GM12891 (cell line): Measurements from ENCODE around the gene RBM4B.
A peak's percentile ranks its signal among the peaks of the same experiment; 100 is the strongest.
"Not testable (repeated sequence)": the region's sequence is repeated elsewhere in the genome, so short reads cannot be mapped to it uniquely, and the experiment has no call there.

Source experiments
- DNase-seq: peaks from one replicate; pipeline ENCODE4 v3.0.0; 2011; ENCODE audit warnings: low spot score; ENCODE audit not compliant: insufficient read length
- FAIRE-seq: peaks from 2 replicates; lab custom pipeline; 2011; peaks lifted over from hg19 to GRCh38; lab: Jason Lieb, UNC
- PAX5 ChIP-seq: IDR thresholded peaks from 2 replicates; pipeline ENCODE4 v1.6.1; 2011; ENCODE audit warnings: low read length, moderate library complexity, mild to moderate bottlenecking; ENCODE audit not compliant: insufficient read depth, severe bottlenecking
- POLR2A ChIP-seq: IDR thresholded peaks from 2 replicates; pipeline ENCODE4 v1.6.1; 2011; ENCODE audit warnings: low read depth, low read length, control low read depth
- POLR2AphosphoS5 ChIP-seq: IDR thresholded peaks from 2 replicates; pipeline ENCODE4 v1.6.1; 2011; ENCODE audit warnings: low read depth, low read length, control low read depth
- POU2F2 ChIP-seq: IDR thresholded peaks from 2 replicates; pipeline ENCODE4 v1.6.1; 2011; ENCODE audit warnings: low read depth, mild to moderate bottlenecking, control low read depth, low read length, moderate library complexity
- SPI1 ChIP-seq: IDR thresholded peaks from 2 replicates; pipeline ENCODE4 v1.6.1; 2011; ENCODE audit warnings: low read depth, low read length, control low read depth
- TAF1 ChIP-seq: IDR thresholded peaks from 2 replicates; pipeline ENCODE4 v1.6.1; 2011; ENCODE audit warnings: low read depth, low read length, control low read depth

Gene RBM4B

DNA sequence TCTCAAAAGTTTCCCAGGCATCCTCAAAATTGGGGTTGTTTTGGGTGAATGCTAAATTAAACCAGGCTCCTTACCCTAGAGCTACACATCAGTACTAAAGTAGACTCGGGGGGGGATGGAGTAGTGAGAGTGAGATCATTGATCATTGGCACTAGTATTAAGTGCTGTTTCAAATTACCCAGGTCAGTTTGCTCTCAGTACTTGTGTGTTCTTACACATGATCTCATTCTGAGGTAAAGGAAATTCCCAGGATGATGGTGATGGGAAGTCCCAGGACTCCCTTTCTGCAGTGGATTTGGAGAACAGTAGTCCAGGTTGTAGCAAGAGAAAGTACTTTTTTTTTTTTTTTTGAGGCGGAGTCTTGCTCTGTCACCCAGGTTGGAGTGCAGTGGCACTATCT lies 26.7 kb downstream of the RBM4B start:
- no peak for FAIRE-seq
- TF ChIP-seq TAF1 (no peak), POU2F2 (no peak), POLR2A (peak; percentile 45; the same call in 1 of the 2 replicates)
- no peak for DNase-seq

DNA sequence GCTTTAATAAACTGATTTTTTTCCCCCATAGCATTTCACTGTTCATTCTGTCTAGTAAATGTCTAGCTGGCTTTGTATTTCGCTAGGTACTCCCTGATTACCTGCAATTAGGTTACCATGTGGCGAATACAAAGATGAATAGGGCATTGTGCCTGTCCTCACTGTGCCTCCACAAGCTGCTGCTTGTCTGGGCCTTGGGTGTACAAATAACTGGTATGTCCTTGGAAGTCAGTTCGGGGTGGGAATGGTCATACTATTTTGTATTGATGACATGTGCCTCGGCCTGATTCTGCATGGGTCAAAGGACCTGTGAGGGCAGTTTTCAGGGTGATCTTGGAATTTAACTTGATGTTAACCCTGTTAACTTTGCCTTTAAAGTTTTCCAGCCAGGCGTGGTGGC lies 27.8 kb downstream of the RBM4B start:
- no peak for DNase-seq
- no peak for FAIRE-seq
- no peak for TF ChIP-seq POLR2A
- TF ChIP-seq POLR2AphosphoS5: no peak; the same call in 1 of the 2 replicates
- TF ChIP-seq SPI1: no peak
- no peak for TF ChIP-seq PAX5
- no peak for TF ChIP-seq TAF1
- TF ChIP-seq POU2F2: no peak

DNA sequence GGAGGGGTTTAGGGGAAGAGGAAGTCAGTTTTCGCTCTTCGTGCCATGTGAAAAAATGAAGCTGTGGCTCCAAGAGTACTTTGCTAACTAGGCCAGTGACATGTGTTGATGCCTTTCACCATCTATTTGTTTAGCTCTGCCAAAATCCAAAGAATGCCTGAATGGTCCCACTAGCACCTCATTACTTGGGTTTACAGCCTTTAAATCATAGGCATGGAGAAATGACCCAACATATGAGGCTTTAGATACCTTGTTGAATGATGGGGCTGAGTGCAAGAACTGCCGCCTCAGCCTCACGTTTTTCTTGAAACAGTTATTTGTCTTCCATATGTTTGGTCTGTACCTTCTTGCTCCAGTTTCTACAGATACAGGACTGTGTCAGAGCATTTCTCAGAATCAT lies 30.9 kb downstream of the RBM4B start:
- no peak for DNase-seq
- FAIRE-seq: no peak
- TF ChIP-seq PAX5 (no peak), POLR2A (0 out of 2 replicates have a peak, but pooled peaks have one; percentile 32)

- FAIRE-seq (no peak), DNase-seq (no peak)
- TF ChIP-seq PAX5 (no peak), POU2F2 (no peak), TAF1 (no peak), SPI1 (no peak), POLR2A (no peak; the same call in 1 of the 2 replicates), POLR2AphosphoS5 (no peak)
These were observed 33.8 kb downstream of the RBM4B start for GRCh38 chr11:66643745-66644437.

DNA sequence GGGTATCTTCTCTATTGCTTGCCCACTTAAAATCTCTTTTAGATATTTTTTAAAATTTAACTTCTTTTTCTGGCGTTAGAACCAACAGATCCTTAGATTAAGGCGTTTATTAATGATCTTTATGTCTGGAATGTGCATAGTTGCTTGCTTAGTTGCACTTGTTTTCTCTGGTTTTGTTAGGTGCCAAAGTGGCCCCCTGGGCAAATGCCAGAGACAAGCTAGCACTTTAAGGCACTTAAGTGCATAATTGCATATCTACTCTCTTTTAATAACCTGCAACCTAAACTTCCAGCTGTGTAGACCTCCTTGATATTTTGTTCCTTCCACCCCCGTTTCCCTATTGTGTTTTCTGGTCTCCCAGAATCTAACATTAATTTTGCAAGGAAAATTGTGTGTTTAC lies 35.9 kb downstream of the RBM4B start:
- TF ChIP-seq POLR2A (no peak), TAF1 (no peak), POU2F2 (no peak)
- no peak for DNase-seq
- FAIRE-seq: no peak

GRCh38 chr11:66639814-66640340 lies 37.8 kb downstream of the RBM4B start:
- not testable (repeated sequence) for FAIRE-seq

GRCh38 chr11:66639066-66639813 lies 38.4 kb downstream of the RBM4B start:
- FAIRE-seq (peak; percentile 61), DNase-seq (no peak)

More at GRCh38 chr11:66639814-66640340, 37.8 kb downstream of the RBM4B start:
- not testable (repeated sequence) for DNase-seq

DNA sequence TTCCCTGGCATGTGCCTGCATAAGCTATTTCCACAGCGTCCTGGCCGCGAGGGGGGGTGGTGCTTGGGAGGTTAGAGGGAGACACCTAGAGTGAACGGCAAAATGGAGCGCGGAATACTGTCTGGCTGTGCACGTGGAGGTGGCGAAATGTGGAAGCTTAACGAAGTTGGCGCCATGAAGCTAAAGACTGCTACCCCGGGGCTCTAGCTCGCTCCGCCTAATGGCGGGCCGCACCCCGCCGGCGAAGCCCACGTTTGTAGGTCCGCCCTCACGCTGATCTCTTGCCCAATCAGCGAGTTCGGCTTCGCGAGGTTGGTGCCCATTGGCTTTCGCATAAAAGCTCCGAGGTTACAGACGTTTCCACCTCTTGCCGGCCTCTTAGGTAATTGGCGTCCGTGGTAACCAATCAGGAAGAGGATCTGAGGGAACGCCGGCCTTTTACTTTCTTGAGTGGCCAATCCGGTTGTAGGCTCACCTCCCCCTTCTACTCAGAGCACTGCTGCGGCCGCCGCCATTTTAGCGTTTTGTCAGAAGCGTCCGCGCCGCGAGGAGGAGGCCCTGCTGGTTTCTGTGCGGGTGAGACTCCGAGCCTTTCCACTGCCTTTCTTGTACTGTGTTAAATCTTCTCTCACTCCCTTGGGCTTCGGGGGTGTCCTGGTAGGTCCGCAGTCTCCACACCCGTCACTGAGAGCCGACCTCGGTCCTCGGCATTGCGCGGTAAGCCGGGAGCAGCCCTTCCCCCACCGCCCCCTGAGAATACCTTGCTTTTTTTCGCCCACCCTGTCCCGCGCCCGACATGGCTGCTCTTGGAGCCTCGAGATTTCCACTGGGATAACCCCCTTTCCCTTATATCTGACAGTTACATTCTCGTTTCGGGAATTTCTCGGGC lies 39.3 kb downstream of the RBM4B start, which contains the start of gene RBM4:
TSS of gene RBM4 (plus strand) at position 527 of the 889 bp plus-strand sequence. CDS start 1,009 bp downstream, outside the sequence.
- peak; percentile 92 for FAIRE-seq
- TF ChIP-seq SPI1 (no peak), TAF1 (peak; percentile 94), POLR2AphosphoS5 (peak; percentile 98), PAX5 (no peak), POLR2A (peak; percentile 96), POU2F2 (peak; percentile 81)
- DNase-seq: peak; percentile 90

More at GRCh38 chr11:66639066-66639813, 38.4 kb downstream of the RBM4B start:
- TF ChIP-seq POLR2AphosphoS5 (no peak), PAX5 (no peak), POLR2A (no peak), SPI1 (no peak), TAF1 (no peak), POU2F2 (no peak)

DNA sequence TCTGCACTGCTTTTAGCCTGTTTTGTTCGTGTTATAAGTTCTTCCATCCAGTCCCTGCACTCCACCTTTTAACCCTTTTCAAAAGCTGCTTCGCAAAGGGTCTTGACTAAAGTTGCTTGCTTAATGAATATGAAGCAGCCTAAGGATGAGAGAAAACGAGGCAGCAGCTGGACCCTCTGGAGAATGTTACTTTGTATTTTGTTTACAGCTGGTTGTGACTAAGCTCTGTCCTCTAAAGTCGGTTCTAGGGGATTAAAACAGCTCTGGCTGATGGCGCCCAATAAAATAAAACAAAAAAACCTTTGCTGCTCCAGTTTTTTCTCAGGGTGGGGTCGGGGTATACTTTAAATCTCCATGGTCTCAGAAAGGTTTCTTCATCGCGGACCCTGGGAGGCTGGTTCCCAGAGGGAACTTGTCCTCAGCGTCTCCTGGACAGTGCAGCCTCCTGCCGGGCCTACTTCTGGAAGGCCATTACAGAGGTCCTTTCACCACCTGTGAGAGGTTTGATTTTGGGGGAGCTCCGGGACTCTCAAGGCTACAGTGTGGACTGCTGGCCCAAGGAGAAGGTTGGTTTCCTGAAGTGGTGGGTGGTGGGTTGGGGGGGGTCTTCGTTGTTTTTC lies 40.0 kb downstream of the RBM4B start:
- DNase-seq (no peak), FAIRE-seq (no peak)
- TF ChIP-seq TAF1 (no peak), SPI1 (no peak), PAX5 (no peak), POLR2A (no peak), POU2F2 (no peak)
